ENCODE measurements around the gene CCR2.
"Not testable (repeated sequence)": the region's sequence is repeated elsewhere in the genome, so short reads cannot be mapped to it uniquely, and the experiment has no call there.

The CCR2 gene

DNA sequence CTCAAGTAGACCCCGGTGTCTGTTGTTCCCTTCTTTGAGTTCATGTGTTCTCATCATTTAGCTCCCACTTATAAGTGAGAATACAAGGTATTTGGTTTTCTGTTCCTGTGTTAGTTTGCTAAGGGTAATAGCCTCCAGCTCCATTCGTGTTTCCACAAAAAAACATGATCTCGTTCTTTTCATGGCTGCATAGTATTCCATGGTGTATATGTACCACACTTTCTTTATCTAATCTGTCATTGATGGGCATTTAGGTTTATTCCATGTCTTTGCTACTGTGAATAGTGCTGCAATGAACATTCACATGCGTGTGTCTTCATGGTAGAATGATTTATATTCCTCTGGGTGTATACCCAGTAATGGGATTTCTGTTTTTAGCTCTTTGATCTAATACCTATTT lies 49.0 kb downstream of the CCR2 start:
- DNase-seq (ENCODE audit: low read depth), result not testable (repeated sequence)

DNA sequence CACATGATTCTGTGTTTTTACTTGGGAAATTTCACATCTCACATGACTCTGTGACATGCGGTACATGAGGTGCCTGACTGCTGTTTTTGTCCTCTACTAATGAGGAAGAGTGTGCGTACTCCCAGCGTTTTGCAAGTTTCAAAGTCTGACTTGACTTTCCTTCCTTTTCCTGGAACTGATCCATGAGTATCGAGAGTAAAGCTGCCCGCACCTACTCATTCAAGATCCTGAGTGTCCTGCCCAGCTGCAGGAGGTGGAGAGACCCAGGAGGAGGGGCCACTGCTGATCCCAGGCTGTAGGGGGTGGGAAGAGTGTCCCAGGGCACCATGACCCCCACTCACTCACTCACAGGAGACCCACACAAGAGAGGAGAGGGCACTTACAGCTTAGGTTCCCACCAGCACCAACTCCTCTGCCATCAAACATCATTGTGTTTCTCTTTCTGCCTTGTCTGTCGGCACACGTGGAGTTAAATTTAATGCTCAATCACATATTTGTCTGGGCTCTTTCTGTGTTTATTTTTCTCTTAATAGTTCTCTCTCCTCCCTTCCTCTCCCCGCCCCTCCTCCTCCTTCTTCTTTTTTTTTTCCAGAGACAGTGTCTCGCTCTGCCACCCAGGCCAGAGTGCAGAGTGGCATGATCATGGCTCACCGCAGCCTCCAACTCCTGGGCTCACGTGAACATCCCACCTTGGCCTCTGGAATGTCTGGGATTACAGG lies 51.5 kb downstream of the CCR2 start:
- DNase-seq (ENCODE audit: low read depth), result no peak

DNA sequence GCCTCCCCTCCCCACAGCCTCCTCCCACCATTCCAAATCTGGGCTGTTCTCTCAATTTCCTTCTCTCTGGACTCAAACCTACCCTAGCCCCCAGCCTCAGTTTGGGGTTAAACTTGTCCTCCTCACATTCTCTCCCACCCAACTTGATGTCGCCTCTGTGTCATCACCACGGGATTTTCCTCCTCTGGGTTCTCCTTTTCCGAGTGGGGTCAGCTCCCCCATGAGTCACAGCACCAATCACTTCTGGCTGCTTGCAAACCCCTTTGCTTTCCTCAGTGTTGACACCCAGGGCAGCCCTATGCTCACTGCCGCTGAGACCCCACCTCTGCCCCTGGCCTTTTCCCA lies 52.5 kb downstream of the CCR2 start:
- no peak for DNase-seq (ENCODE audit: low read depth)

DNA sequence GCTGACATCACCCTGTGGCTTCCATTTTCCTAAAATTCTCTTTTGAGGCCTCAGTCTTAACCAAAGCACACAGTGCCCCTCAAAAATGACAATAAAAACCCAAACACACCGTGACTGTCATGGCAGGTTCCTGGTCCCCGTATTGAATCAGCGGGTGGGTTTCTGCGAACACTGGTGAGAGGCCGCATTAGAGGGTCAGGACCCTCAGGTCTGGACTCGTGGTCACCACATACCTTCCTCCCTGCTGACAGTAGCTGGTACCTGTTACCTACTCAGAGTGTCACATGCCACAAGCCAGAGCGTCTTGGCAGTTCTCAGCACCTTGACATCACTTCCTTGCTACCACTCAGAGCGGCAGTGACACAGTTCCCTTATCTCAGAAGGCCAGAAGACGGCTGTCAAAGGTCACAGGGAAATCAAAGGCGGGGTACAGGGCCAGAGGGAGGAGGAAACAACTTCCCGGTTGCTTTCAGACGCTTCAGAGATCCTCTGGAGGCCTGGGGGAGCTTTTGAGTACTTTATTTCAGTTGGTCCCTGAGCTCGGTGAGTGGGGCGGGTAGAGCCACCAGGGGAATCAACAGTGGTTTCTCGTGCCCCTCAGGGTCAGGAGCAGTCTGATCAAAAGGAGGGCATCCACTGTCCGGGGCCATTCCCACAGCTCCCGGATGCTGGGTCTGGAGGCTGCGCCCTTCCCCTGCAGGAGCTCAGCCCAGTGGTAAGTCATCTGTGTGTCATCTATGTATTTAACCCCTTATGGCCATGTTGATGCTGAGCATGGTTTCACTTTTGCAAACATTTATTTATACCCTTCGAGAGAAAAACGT lies 53.1 kb downstream of the CCR2 start, which contains the start of the genes CCR5AS and CCRL2:
TSS of gene CCR5AS (minus strand) at position 279 of the 824 bp plus-strand sequence.
TSS of gene CCRL2 (plus strand) at position 472 of the 824 bp plus-strand sequence. CDS start 821 bp downstream, outside the sequence.
- DNase-seq (ENCODE audit: low read depth), result peak; percentile 1

DNA sequence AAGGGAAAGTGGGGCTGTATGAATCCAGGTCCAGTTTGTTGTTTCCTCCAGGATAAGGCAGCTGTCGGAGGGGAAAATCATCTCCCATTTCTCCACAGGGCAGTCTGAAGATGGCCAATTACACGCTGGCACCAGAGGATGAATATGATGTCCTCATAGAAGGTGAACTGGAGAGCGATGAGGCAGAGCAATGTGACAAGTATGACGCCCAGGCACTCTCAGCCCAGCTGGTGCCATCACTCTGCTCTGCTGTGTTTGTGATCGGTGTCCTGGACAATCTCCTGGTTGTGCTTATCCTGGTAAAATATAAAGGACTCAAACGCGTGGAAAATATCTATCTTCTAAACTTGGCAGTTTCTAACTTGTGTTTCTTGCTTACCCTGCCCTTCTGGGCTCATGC lies 54.1 kb downstream of the CCR2 start:
- DNase-seq (ENCODE audit: low read depth), result no peak

DNA sequence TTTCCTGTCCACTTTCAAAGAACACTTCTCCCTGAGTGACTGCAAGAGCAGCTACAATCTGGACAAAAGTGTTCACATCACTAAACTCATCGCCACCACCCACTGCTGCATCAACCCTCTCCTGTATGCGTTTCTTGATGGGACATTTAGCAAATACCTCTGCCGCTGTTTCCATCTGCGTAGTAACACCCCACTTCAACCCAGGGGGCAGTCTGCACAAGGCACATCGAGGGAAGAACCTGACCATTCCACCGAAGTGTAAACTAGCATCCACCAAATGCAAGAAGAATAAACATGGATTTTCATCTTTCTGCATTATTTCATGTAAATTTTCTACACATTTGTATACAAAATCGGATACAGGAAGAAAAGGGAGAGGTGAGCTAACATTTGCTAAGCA lies 54.9 kb downstream of the CCR2 start:
- no peak for DNase-seq (ENCODE audit: low read depth)

DNA sequence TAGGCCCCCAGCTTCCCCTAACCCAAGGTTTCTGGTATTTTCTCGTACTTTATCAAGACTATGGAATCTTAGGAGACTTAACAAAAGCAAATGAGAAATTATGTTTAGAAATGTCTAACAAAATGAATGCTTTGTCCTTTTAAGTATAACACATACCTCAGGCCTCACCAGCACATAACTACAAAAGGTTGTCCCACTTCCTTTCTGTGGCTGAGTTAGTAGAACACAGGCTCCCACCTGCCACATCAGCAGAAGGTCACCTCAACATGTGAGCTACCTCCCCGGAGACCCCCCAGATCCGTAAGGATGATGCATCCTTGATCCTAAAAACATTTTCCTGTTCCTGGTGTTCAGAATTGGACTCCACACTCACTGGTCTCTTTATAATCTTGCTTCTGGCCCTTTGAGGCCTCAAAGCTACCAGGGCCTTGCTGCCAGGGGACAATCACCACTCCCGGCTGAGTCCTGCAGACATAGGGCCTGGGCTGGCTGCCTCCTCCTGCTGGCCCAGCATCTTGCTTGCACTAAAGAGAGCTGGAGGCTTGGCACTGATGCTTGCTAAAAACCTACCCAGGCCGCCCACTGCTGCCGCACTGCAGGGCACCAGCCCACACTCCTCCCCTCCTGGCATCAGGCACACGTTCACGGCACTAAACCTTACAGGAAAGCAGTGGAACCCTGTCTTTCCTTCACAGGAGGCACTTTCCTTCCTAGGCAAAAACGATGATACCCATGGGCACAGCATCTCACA lies 56.0 kb downstream of the CCR2 start:
- DNase-seq (ENCODE audit: low read depth), result no peak
